IMR-90 (cell line): ENCODE measurements around the gene MSLN. TPM values are rescaled to one million over a fixed set of nuclear protein-coding genes. Genes with fewer than 3 reads are reported as not detected.

Experiments
- ATAC-seq: fragments of 200-7000 bp; cut with Tn5 transposase; 2 replicates; pipeline ENCODE4 v1.9.1; 2020; ENCODE audit warnings: low read depth, mild to moderate bottlenecking, moderate library complexity
- BruUV-seq: library from RNA; stranded (reverse); fragments of 400-500 nt; replicated peaks from 2 replicates; lab custom pipeline; 2021; lab: Mats Ljungman, UMichigan
- CTCF ChIA-PET: fragments of 300-600 bp; formaldehyde crosslinking; extraction: SDS; loops from one replicate; lab custom pipeline; 2021; ENCODE audit warnings: antibody characterized with exemption; lab: Yijun Ruan, JAX
- POLR2A ChIA-PET: fragments of 300-600 bp; sonication (Branson Sonifier 250); formaldehyde crosslinking; loops from one replicate; lab custom pipeline; 2022; ENCODE audit warnings: antibody characterized with exemption; ENCODE audit not compliant: unreplicated experiment; lab: Charles Lee
- DNase-seq: peaks from one replicate; pipeline ENCODE4 v3.0.0; 2013
- H2AFZ ChIP-seq: replicated peaks from 2 replicates; pipeline ENCODE3; 2013; ENCODE audit warnings: low read length, mild to moderate bottlenecking; ENCODE audit not compliant: poor library complexity
- H2AK5ac ChIP-seq: 2 replicates; pipeline ENCODE4 v1.6.1; 2013; ENCODE audit warnings: low read depth, low read length, inconsistent platforms
- H2AK9ac ChIP-seq: replicated peaks from 2 replicates; pipeline ENCODE3; 2013; ENCODE audit warnings: mild to moderate bottlenecking, low read depth, low read length, moderate library complexity; ENCODE audit not compliant: poor library complexity
- H2BK120ac ChIP-seq: 2 replicates; pipeline ENCODE4 v1.6.1; 2013; ENCODE audit warnings: low read depth, low read length, inconsistent platforms
- H2BK15ac ChIP-seq: 3 replicates; pipeline ENCODE4 v1.6.1; 2013; ENCODE audit warnings: low read depth, low read length, inconsistent platforms
- H2BK20ac ChIP-seq: 2 replicates; pipeline ENCODE4 v1.6.1; 2013; ENCODE audit warnings: low read depth, mild to moderate bottlenecking, inconsistent platforms, low read length, moderate library complexity
- H2BK5ac ChIP-seq: 2 replicates; pipeline ENCODE4 v1.6.1; 2013; ENCODE audit warnings: mild to moderate bottlenecking, low read depth, low read length, inconsistent platforms; ENCODE audit not compliant: poor library complexity, severe bottlenecking
- H3K14ac ChIP-seq: replicated peaks from 2 replicates; pipeline ENCODE4 v1.6.1; 2013; ENCODE audit warnings: low read depth, low read length, inconsistent platforms
- H3K18ac ChIP-seq: 2 replicates; pipeline ENCODE4 v1.6.1; 2013; ENCODE audit warnings: low read depth, low read length, control low read depth
- H3K23ac ChIP-seq: 2 replicates; pipeline ENCODE4 v1.6.1; 2013; ENCODE audit warnings: low read depth, low read length, inconsistent platforms
- H3K27ac ChIP-seq: 2 replicates; pipeline ENCODE4 v1.5.1; 2013; ENCODE audit warnings: mild to moderate bottlenecking, control low read depth, low read length; ENCODE audit not compliant: insufficient read depth
- H3K27me3 ChIP-seq: 2 replicates; pipeline ENCODE4 v1.6.1; 2013; ENCODE audit warnings: low read length; ENCODE audit not compliant: control insufficient read depth, insufficient read depth
- H3K36me3 ChIP-seq: 2 replicates; pipeline ENCODE4 v1.6.1; 2013; ENCODE audit warnings: low read length, mixed read lengths; ENCODE audit not compliant: control insufficient read depth, insufficient read depth
- H3K4ac ChIP-seq: 2 replicates; pipeline ENCODE4 v1.6.1; 2013; ENCODE audit warnings: low read depth, low read length, inconsistent platforms
- H3K4me1 ChIP-seq: 2 replicates; pipeline ENCODE4 v1.6.1; 2013; ENCODE audit warnings: low read length, mixed read lengths; ENCODE audit not compliant: control insufficient read depth, insufficient read depth
- H3K4me2 ChIP-seq: 2 replicates; pipeline ENCODE4 v1.6.1; 2013; ENCODE audit warnings: low read depth, mild to moderate bottlenecking, control low read depth, low read length, moderate library complexity
- H3K4me3 ChIP-seq: 2 replicates; pipeline ENCODE4 v1.5.1; 2013; ENCODE audit warnings: low read depth, mild to moderate bottlenecking, control low read depth, low read length, moderate library complexity; ENCODE audit not compliant: insufficient read depth
- H3K56ac ChIP-seq: 2 replicates; pipeline ENCODE4 v1.6.1; 2013; ENCODE audit warnings: low read length, inconsistent platforms; ENCODE audit not compliant: insufficient read depth; ENCODE audit errors: extremely low read depth
- H3K79me1 ChIP-seq, 2 experiments: 2 replicates each; pipeline ENCODE4 v1.6.1; 2013; ENCODE audit warnings: low read length in 2 of 2, inconsistent platforms in 1 of 2, low read depth in 1 of 2
- H3K9ac ChIP-seq: 2 replicates; pipeline ENCODE4 v1.6.1; 2013; ENCODE audit warnings: low read depth, low read length, control low read depth
- H3K9me1 ChIP-seq: 2 replicates; pipeline ENCODE4 v1.6.1; 2013; ENCODE audit warnings: low read length, inconsistent platforms; ENCODE audit not compliant: insufficient read depth
- H3K9me3 ChIP-seq: 2 replicates; pipeline ENCODE4 v1.6.1; 2013; ENCODE audit warnings: low read length; ENCODE audit not compliant: control insufficient read depth, insufficient read depth
- H4K20me1 ChIP-seq: 2 replicates; pipeline ENCODE4 v1.6.1; 2013; ENCODE audit warnings: low read length, inconsistent platforms; ENCODE audit not compliant: insufficient read depth
- H4K5ac ChIP-seq: 2 replicates; pipeline ENCODE4 v1.6.1; 2013; ENCODE audit warnings: mild to moderate bottlenecking, low read depth, low read length, control low read depth
- H4K8ac ChIP-seq, 2 experiments: 2 replicates each; pipeline ENCODE4 v1.6.1; 2013; ENCODE audit warnings: low read depth in 2 of 2, low read length in 2 of 2, control low read depth in 1 of 2, inconsistent platforms in 1 of 2
- H4K91ac ChIP-seq: 2 replicates; pipeline ENCODE4 v1.6.1; 2013; ENCODE audit warnings: low read depth, low read length, inconsistent platforms; ENCODE audit not compliant: insufficient read depth
- CHD1 ChIP-seq: IDR thresholded peaks from 2 replicates; pipeline ENCODE4 v1.6.1; 2012; ENCODE audit warnings: low read depth, low read length, improper control_type of control experiment
- MAZ ChIP-seq: IDR thresholded peaks from 2 replicates; pipeline ENCODE4 v1.6.1; 2012; ENCODE audit warnings: low read depth, mild to moderate bottlenecking, low read length, improper control_type of control experiment, moderate library complexity, borderline replicate concordance
- MXI1 ChIP-seq: IDR thresholded peaks from 2 replicates; pipeline ENCODE4 v1.6.1; 2012; ENCODE audit warnings: low read depth, mild to moderate bottlenecking, low read length, moderate library complexity, borderline replicate concordance
- NFE2L2 ChIP-seq: fragments of 150-350 bp; IDR thresholded peaks from 2 replicates; pipeline ENCODE4 v1.6.1; 2016; ENCODE audit warnings: low read depth, mild to moderate bottlenecking, low read length
- RFX5 ChIP-seq: IDR thresholded peaks from 2 replicates; pipeline ENCODE4 v1.8.0; 2012; ENCODE audit warnings: low read depth, mild to moderate bottlenecking, low read length, moderate library complexity
- SMC3 ChIP-seq: fragments of 150-350 bp; IDR thresholded peaks from 2 replicates; pipeline ENCODE4 v1.6.1; 2016; ENCODE audit warnings: low read depth, mild to moderate bottlenecking, antibody characterized with exemption, low read length, moderate library complexity
- WGBS, 2 experiments: methylation state at CpG; one replicate each; pipeline versions ENCODE4 v1.1.5 to v1.1.7; 2013; ENCODE audit warnings: missing lambda C conversion rate in 2 of 2; ENCODE audit not compliant: insufficient read length in 1 of 2; ENCODE audit errors: extremely low coverage in 2 of 2; 5-methylcytosine and 5-hydroxymethylcytosine counted together
- dilution Hi-C: fragments of 300-500 bp; cut with HindIII; formaldehyde crosslinking; loops from one replicate; pipeline ENCODE4 v1.14.3; 2018; ENCODE audit warnings: low sequenced_read_pairs; ENCODE audit not compliant: unreplicated experiment
- in situ Hi-C: fragments of 300-500 bp; cut with MboI; formaldehyde crosslinking; loops from 3 replicates; pipeline ENCODE4 v1.14.3; 2019; ENCODE audit warnings: low sequenced_read_pairs, inconsistent platforms, mixed read lengths
- intact Hi-C: fragments of 100-400 bp; cut with micrococcal nuclease; formaldehyde crosslinking; loops from 2 replicates; pipeline ENCODE4 v1.10.0; 2022
- polyA plus RNA-seq, 3 experiments: library from polyadenylated mRNA; depleted of rRNA; stranded (reverse); fragments of >200 nt; gene quantifications; 2 replicates each; pipeline ENCODE4 v1.2.3, GENCODE V29; 2012; ENCODE audit warnings: low replicate concordance in 1 of 3
- total RNA-seq: library from RNA; depleted of rRNA; stranded (reverse); fragments of >200 nt; gene quantifications from 2 replicates; pipeline ENCODE4 v1.2.3, GENCODE V29; 2012

The MSLN gene
- total and polyA plus RNA-seq, 2 of the 4 experiments (the other 2 are of a cell fraction) = 0.14 TPM; not detected in 1

- Histone ChIP-seq H3K27me3 (peaks cover 9% of the 10 kb centered on the region; the same call in 1 of the 2 replicates), H3K9ac (no peak overlapping the region), H4K91ac (no peak overlapping the region), H2BK15ac (no peak overlapping the region), H3K36me3 (no peaks in the 10 kb centered on the region), H3K9me3 (no peaks in the 10 kb centered on the region), H3K9me1 (no peaks in the 10 kb centered on the region), H4K8ac (no peak overlapping the region), H3K4me2 (no peak overlapping the region), H3K18ac (no peak overlapping the region), H2BK20ac (no peak overlapping the region), H2BK120ac (no peak overlapping the region), H3K79me1 (no peaks in the 10 kb centered on the region), H4K5ac (no peak overlapping the region), H2AK9ac (no peak overlapping the region), H4K20me1 (no peaks in the 10 kb centered on the region), H3K4ac (no peak overlapping the region), H3K4me3 (no peak overlapping the region), H2AFZ (peak overlapping the region; percentile 68), H3K27ac (no peak overlapping the region), H3K4me1 (no peaks in the 10 kb centered on the region), H3K23ac (no peak overlapping the region), H3K56ac (no peak overlapping the region), H3K14ac (no peak overlapping the region), H2AK5ac (no peak overlapping the region), H2BK5ac (no peak overlapping the region)
- in situ Hi-C loops (no loop called here), intact Hi-C loops (no loop called here), dilution Hi-C loops (no loop called here)
- ATAC-seq = peak; percentile 51
- peak; percentile 19 for DNase-seq
- CTCF ChIA-PET = no interaction called here
- no TSS peak for BruUV-seq
- 55% methylated on average over 3 of the region's 16 CpGs; no CpG with 5 or more reads in 1 of the 2 experiments for WGBS, 2 experiments
- POLR2A ChIA-PET = no interaction called here
- TF ChIP-seq RFX5 (no peak), NFE2L2 (no peak), MXI1 (no peak), CHD1 (no peak), MAZ (no peak), SMC3 (no peak)
Measured at GRCh38 chr16:777826-778225, 17.3 kb downstream of the MSLN start.
